SK-MEL-5 (cell line): ENCODE data around the gene ADD1. TPM values are rescaled to one million over a fixed set of nuclear protein-coding genes. Genes with fewer than 3 reads are reported as not detected.
"Not testable (repeated sequence)": the region's sequence is repeated elsewhere in the genome, so short reads cannot be mapped to it uniquely, and the experiment has no call there.

Experiments
- DNase-seq: peaks from one replicate; pipeline ENCODE4 v3.0.0-alpha.2; 2016; ENCODE audit warnings: low read depth, low spot score
- in situ Hi-C: cut with HindIII; loops from 2 replicates; pipeline ENCODE4 v1.10.0; 2016; ENCODE audit warnings: low sequenced_read_pairs, high pct_unique_total_duplicates, low pct_unique_long_range_greater_than_20kb
- total RNA-seq: library from RNA; depleted of rRNA; stranded (reverse); fragments of >200 nt; shearing (Covaris generic); gene quantifications from 2 replicates; pipeline ENCODE4 v1.2.3, GENCODE V29; 2014

ADD1 gene
- total RNA-seq, 1 experiment from 2014 or later: 148 TPM

- in situ Hi-C loops: no loop called here
- no peak for DNase-seq
Measured at GRCh38 chr4:2915789-2916188, 72.1 kb downstream of the ADD1 start.

GRCh38 chr4:2916696-2917095 lies 73.1 kb downstream of the ADD1 start:
- in situ Hi-C loops, DNase-seq: not testable (repeated sequence)

- in situ Hi-C loops, DNase-seq: not testable (repeated sequence)
Measured at GRCh38 chr4:2918300-2918699, 74.7 kb downstream of the ADD1 start.

- in situ Hi-C loops, DNase-seq: not testable (repeated sequence)
Measured at GRCh38 chr4:2918714-2919113, 75.1 kb downstream of the ADD1 start.

GRCh38 chr4:2922453-2923101 lies 78.9 kb downstream of the ADD1 start:
- DNase-seq, in situ Hi-C loops: not testable (repeated sequence)

- in situ Hi-C loops: no loop called here
Measured at GRCh38 chr4:2923141-2923551, 79.5 kb downstream of the ADD1 start.

GRCh38 chr4:2923668-2924173 lies 80.1 kb downstream of the ADD1 start:
- in situ Hi-C loops: no loop called here

More at GRCh38 chr4:2923141-2923551, 79.5 kb downstream of the ADD1 start:
- DNase-seq: no peak

GRCh38 chr4:2924286-2924685 lies 80.6 kb downstream of the ADD1 start:
- DNase-seq: no peak
- in situ Hi-C loops: no loop called here

More at GRCh38 chr4:2923668-2924173, 80.1 kb downstream of the ADD1 start:
- DNase-seq: no peak

GRCh38 chr4:2924765-2925301 lies 81.2 kb downstream of the ADD1 start:
- in situ Hi-C loops: no loop called here
- DNase-seq: no peak

GRCh38 chr4:2925496-2925895 lies 81.9 kb downstream of the ADD1 start:
- in situ Hi-C loops: no loop called here
- DNase-seq: no peak

GRCh38 chr4:2925931-2926860 lies 82.6 kb downstream of the ADD1 start:
- in situ Hi-C loops: no loop called here
- no peak for DNase-seq

- no peak for DNase-seq
- in situ Hi-C loops: no loop called here
Measured at GRCh38 chr4:2927016-2927695, 83.5 kb downstream of the ADD1 start.

- no peak for DNase-seq
- in situ Hi-C loops: no loop called here
Measured at GRCh38 chr4:2927696-2928075, 84.0 kb downstream of the ADD1 start.

- DNase-seq: no peak
- in situ Hi-C loops: no loop called here
Measured at GRCh38 chr4:2928242-2929176, 84.9 kb downstream of the ADD1 start.

- in situ Hi-C loops: no loop called here
- DNase-seq: no peak
Measured at GRCh38 chr4:2929469-2929868, 85.8 kb downstream of the ADD1 start.

- in situ Hi-C loops: no loop called here
- no peak for DNase-seq
Measured at GRCh38 chr4:2930135-2930757, 86.6 kb downstream of the ADD1 start.
